Tongue (tissue), 2 donors: ENCODE measurements around the gene CD8B. TPM values are rescaled to one million over a fixed set of nuclear protein-coding genes. Genes with fewer than 3 reads are reported as not detected.

Source experiments
- DNase-seq: peaks from one replicate; pipeline ENCODE4 v3.0.0-alpha.2; 2015
- total RNA-seq: library from RNA; depleted of rRNA; stranded (reverse); fragments of >200 nt; gene quantifications from one replicate; pipeline ENCODE4 v1.2.3, GENCODE V29; 2014

The CD8B gene
- total RNA-seq, 1 donor from 2014 or later: 1.0 TPM

- DNase-seq: no peak
These were observed 66.8 kb downstream of the CD8B start for GRCh38 chr2:86794861-86795260.

- no peak for DNase-seq
These were observed 67.9 kb downstream of the CD8B start for GRCh38 chr2:86793752-86794151.

GRCh38 chr2:86791573-86791972 is 70.1 kb downstream of the CD8B start:
- DNase-seq: no peak

DNA sequence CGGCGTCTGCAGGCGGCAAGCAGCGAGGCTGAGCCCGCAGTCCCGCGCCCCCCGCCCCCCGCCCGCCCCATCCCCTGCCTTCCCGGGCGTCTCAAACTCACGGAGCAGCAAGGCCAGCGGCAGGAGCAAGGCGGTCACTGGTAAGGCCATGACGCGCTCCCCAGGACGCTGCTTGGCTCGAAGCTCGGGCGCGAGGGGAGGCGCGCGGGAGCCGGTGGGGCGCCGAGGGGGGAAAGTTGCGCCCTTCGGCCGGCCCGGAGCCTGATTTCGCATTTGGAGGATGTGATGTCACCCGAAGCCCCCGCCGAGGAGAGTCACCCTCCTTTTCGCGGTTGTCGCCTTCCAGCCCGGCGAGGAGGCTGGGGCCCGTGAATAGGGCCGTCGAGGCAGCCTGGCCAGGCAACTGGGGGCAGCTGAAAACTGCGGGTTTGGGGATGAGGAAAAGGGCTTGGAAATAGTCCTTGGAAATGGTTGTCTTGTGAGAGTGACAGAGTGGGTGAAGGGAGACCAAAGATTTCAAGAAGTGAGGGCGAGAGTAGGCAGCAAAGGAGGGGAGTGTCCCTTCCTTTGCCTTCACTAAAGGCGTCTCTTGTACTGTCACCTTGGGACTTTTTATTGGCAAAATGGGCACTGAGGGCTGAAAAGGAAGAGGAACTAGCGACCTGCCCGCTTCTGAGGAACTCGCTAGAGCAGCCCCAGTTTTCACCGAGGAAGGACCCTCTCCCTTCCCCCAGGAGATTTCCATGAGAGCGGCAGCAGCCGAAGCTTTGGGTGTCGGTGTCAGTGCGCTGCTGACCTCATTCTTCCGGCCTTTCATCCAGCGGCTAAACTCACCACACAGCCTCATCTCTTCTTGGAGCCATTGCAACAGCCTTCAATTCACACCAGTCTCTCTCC is 70.8 kb downstream of the CD8B start, which contains the start of gene CD8A:
TSS of gene CD8A (minus strand) at position 238 of the 897 bp plus-strand sequence. CDS start at position 150, 88 bp downstream.
- no peak for DNase-seq

GRCh38 chr2:86790134-86790675 is 71.5 kb downstream of the CD8B start:
- DNase-seq: no peak

DNA sequence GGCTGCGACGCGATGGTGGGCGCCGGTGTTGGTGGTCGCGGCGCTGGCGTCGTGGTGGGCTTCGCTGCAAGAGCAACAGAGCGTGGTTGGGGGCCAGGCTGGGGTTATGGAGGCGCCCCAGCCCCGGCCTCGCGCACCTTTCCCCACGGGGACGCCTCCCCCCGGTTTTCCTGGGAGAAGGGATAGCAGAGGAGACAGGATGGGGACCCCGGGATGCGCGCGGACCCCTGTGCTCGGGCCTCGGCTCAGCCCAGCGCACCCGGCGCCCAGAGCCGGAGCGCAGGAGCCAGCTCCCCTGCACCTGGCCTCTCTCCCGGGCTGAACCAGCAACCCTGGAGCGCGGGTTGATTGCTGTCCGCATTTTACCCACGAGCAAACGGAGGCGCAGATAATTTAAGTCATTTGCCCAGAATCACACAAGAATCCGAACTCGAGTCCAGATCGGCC is 72.0 kb downstream of the CD8B start:
- DNase-seq: no peak

DNA sequence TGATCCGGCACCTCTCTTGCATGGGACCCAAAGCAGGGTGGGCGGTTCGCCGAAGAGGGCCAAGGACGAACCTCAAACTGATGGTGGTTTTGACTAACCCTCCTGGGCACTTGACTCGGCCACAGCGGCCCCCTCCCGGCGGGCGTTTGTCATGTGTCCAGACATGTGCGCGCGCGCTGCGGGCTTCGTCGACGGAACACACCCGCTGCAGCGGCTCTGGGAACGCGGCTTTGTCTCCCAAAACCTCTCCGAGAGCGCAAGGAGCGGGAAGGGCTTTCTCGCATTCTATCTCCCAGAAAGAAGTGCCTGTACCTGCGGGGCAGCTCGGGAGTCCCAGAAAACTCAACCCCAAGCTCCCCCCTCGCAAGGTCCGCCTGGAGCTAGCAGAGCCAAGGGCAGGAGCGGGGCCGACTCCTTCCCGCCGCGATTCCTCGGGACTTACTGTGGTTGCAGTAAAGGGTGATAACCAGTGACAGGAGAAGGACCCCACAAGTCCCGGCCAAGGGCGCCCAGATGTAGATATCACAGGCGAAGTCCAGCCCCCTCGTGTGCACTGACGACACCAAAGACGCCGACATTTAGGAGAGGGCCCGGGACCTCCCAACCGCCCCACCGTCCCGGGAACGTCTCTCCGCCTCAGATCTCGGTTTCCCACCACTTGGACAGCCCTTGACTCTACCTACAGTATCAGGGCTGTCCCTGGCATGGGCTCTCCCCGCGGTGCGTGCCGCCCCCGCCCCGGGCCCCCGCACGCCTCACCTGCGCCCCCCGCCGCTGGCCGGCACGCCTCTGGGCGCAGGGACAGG is 72.6 kb downstream of the CD8B start:
- DNase-seq: peak; percentile 35

- DNase-seq: no peak
These were observed 73.5 kb downstream of the CD8B start for GRCh38 chr2:86788165-86788564.

DNA sequence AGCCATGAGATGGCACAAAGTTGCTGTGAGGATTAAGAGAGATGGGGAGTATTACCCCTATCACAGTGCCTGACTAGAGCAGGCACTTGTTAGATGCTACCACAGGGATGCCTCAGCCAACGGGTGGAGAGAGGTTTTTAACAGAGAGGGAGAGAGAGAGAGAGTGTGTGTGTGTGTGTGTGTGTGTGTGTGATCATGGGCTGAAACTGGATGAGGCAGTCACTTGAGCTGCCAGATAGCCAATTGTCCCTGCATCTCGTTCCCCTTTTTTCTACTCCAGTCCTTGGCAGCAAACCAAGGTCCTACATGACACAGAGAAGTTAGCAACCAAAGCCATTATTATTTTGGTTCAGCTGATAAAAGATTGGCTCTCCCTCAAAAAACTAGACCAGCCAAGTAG is 74.0 kb downstream of the CD8B start:
- DNase-seq: peak; percentile 69

- no peak for DNase-seq
These were observed 75.6 kb downstream of the CD8B start for GRCh38 chr2:86786001-86786536.

DNA sequence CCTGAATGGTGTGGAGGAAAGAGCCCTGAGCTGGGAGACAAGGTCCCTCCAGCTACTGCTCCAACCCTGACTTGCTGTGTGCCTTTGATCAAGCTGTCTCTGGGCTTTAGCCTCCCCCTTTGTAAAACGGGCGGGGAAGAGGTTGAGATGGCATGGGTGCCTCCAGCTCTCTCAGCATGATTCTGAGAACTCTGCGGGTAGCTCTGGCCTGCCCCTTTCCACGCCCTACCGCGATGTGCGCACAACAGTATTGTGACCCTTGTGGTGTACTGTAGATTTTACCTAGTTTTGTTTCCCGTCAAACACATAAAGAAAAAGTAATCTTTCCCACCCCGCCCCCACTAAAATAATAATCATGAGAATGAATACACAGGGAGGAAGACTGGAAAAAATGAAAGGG is 76.2 kb downstream of the CD8B start:
- DNase-seq: no peak

GRCh38 chr2:86783615-86784339 is 77.9 kb downstream of the CD8B start:
- DNase-seq: no peak

GRCh38 chr2:86782748-86783147 is 78.9 kb downstream of the CD8B start:
- no peak for DNase-seq

- DNase-seq: no peak
These were observed 80.3 kb downstream of the CD8B start for GRCh38 chr2:86781363-86781762.

DNA sequence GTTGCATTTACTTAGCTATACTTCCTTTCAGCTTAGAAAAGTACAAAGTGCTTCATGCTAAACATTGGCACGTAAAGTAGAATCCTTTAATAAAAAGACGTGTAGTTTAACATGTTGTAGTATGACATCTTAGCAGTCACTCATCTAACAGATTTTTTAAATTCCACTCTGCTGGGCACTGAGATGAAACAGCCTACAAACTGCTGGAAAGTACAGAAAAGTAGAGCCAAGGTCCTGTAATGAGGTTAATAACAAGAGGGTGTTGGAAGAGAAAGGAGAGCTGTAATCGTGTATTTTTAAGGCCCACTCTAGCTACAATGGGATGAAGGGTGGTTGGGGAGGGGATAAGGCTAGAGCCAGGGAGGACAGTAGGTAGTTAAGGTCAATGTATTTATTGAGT is 81.7 kb downstream of the CD8B start:
- DNase-seq: no peak

DNA sequence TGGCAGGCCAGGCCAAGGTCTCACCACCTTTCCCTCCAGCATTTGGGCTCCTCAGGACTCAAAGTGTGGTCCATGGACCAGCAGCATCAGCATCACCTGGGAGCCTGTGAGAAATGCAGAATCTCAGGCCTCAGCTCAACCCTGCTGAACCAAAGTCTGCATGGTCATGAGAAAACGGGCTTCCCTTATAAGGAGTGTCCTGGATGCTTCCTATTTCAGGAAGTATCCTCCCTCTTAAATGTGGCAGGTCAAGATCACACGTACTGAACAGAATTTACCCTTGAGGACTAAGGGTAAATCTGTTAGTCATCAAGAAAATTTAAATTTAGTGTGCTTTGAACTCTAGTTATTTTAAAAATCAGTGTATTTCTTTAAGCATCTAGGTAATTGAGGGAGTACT is 82.7 kb downstream of the CD8B start:
- DNase-seq: no peak

- no peak for DNase-seq
These were observed 85.2 kb downstream of the CD8B start for GRCh38 chr2:86776532-86776931.

GRCh38 chr2:86775338-86775737 is 86.3 kb downstream of the CD8B start:
- no peak for DNase-seq

GRCh38 chr2:86774862-86775261 is 86.8 kb downstream of the CD8B start:
- DNase-seq: no peak

- no peak for DNase-seq
These were observed 89.1 kb downstream of the CD8B start for GRCh38 chr2:86772611-86773010.

GRCh38 chr2:86770816-86771301 is 90.8 kb downstream of the CD8B start:
- no peak for DNase-seq

DNA sequence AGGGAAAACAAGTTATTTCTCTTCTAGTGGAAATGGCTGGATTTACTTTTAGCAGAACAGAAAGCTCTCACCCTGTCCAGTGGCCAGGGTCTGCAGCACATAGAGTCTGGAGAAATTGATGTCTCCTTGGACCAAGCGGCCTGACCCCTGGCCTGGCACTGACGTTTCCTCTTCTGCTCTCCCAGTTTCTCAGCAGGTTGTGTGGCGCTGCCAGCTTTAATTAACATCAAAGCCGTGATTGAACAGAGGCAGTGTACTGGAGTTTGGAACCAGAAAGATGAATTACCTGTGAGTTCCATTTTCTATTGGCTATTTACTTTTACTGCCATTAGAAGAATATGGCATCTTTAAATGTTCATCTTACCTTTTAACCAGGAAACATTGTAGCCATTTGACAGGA is 91.8 kb downstream of the CD8B start:
- no peak for DNase-seq
